ENCODE measurements around the gene ANAPC10. TPM values are rescaled to one million over a fixed set of nuclear protein-coding genes. Genes with fewer than 3 reads are reported as not detected.

Gene ANAPC10
- total RNA-seq, 1 experiment from 2014 or later: 38.9 TPM

DNA sequence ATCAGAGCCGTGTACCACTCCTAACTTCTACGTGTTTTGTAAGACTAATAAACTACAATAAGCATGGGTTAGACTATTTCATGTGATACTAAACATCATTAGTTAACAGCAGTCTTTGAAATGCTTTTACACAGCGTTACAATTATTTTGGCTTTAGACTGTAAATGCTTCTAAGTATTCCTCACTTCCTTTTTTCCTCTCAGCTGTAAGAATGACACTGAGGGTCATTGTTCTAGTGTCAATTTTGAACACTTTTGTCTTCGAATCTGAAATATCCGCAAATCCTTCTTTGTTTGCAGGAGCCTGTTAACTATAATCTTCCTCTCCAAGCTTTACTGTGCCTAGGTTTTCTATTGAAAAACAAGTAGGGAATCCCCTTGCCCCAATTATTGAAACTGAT is 1.7 kb upstream of the ANAPC10 start:
- ChIA-PET POLR2A (interaction anchor here (0.6 to 4.8 kb wide), 7 partner anchors 9 to 79 kb away, joined by 3 to 63 read pairs (median 5); partner anchors contain the start of gene OTUD4), CTCF (interaction anchor here (0.6 to 1.0 kb wide), 3 partner anchors 513 to 956 kb away, joined by 3 read pairs; no protein-coding TSS in a partner anchor)
- peaks cover 10% of the 10 kb centered on the region for H3K4me1 Mint-ChIP-seq (ENCODE audit: insufficient read depth, unreplicated experiment)
- H3K27me3 Mint-ChIP-seq (ENCODE audit: insufficient read depth, unreplicated experiment): no peaks in the 10 kb centered on the region
- TF ChIP-seq, protein P1, sequence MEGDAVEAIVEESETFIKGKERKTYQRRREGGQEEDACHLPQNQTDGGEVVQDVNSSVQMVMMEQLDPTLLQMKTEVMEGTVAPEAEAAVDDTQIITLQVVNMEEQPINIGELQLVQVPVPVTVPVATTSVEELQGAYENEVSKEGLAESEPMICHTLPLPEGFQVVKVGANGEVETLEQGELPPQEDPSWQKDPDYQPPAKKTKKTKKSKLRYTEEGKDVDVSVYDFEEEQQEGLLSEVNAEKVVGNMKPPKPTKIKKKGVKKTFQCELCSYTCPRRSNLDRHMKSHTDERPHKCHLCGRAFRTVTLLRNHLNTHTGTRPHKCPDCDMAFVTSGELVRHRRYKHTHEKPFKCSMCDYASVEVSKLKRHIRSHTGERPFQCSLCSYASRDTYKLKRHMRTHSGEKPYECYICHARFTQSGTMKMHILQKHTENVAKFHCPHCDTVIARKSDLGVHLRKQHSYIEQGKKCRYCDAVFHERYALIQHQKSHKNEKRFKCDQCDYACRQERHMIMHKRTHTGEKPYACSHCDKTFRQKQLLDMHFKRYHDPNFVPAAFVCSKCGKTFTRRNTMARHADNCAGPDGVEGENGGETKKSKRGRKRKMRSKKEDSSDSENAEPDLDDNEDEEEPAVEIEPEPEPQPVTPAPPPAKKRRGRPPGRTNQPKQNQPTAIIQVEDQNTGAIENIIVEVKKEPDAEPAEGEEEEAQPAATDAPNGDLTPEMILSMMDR (IDR thresholded peaks at IDR 0.05; ENCODE audit: unreplicated experiment): no peak
- H3K27ac Mint-ChIP-seq (ENCODE audit: low read depth, unreplicated experiment): peak overlapping the region; percentile 99
- H3K9me3 Mint-ChIP-seq (ENCODE audit: unreplicated experiment): peaks cover 8% of the 10 kb centered on the region
- BruUV-seq (replicated peaks): no TSS peak
- peak overlapping the region; percentile 94 for H3K4me3 Mint-ChIP-seq (ENCODE audit: unreplicated experiment)
- peaks cover 17% of the 10 kb centered on the region for H3K36me3 Mint-ChIP-seq (ENCODE audit: insufficient read depth, unreplicated experiment)
- DNase-seq (ENCODE audit: unreplicated experiment): peak; percentile 8
- intact Hi-C loops (cut with micrococcal nuclease): loop anchor here (10.0 kb wide), 1 partner anchor 515 kb away; the partner anchor contains the start of gene MMAA

DNA sequence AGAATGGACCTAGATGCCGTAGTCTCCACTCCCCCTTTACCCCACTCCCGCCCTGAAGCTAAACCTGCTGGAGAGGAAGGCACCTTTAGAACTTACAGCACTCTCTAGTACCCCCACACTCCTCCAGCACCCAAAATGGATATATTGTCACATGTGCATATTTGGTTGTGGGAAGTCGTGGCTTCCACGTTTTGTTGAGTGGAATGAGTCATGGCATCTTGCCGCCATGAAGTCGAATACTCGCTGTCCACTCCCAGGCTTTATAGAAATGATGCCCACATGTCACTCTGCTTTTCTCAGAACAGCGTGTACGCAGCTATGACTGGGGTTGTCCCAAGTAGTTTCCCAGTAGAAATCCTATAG is 660 bp upstream of the ANAPC10 start:
- Mint-ChIP-seq H3K27me3 (ENCODE audit: insufficient read depth, unreplicated experiment) (no peaks in the 10 kb centered on the region), H3K4me1 (ENCODE audit: insufficient read depth, unreplicated experiment) (peaks cover 10% of the 10 kb centered on the region), H3K36me3 (ENCODE audit: insufficient read depth, unreplicated experiment) (peaks cover 27% of the 10 kb centered on the region), H3K9me3 (ENCODE audit: unreplicated experiment) (peaks cover 14% of the 10 kb centered on the region), H3K4me3 (ENCODE audit: unreplicated experiment) (peak overlapping the region; percentile 94), H3K27ac (ENCODE audit: low read depth, unreplicated experiment) (peak overlapping the region; percentile 99)
- no TSS peak for BruUV-seq (replicated peaks)
- ChIA-PET POLR2A (interaction anchor here (0.8 to 4.8 kb wide), 16 partner anchors 9 to 1913 kb away, joined by 3 to 63 read pairs (median 4); partner anchors contain the start of genes OTUD4 and SMARCA5), CTCF (interaction anchor here (0.6 to 1.1 kb wide), 5 partner anchors 514 to 1585 kb away, joined by 3 to 5 read pairs (median 3); partner anchors contain the start of genes MMAA and ZNF827)
- peak; percentile 73 for DNase-seq (ENCODE audit: unreplicated experiment)
- intact Hi-C loops (cut with micrococcal nuclease): loop anchor here (10.0 kb wide), 1 partner anchor 516 kb away; the partner anchor contains the start of gene MMAA
- TF ChIP-seq, protein P1 (IDR thresholded peaks at IDR 0.05; ENCODE audit: unreplicated experiment): no peak

DNA sequence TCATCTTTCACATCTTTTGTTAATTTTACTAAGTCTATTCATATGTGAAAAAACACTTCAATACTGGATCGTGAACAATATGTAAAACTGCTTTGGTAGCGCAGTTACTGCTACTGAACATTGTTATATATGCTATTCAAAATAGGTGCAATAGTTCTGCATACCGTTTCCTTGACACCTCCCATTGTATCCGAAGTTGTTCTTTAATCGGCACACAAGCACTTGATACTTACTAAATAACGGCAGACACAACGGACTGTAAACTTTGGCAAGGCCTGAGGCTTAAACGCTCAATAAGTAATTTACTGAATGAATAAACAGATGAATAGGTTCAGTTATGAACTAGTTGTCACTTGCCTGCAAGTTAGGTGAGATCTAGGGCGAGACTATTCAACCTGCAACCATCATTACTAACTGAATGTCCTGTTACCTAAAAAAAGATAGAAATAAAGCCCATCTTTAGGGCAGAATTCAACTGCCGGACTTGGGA is 620 bp downstream of the ANAPC10 start:
- TF ChIP-seq, protein P1 (IDR thresholded peaks at IDR 0.05; ENCODE audit: unreplicated experiment): no peak
- CTCF ChIA-PET: interaction anchor here (0.8 to 2.6 kb wide), 3 partner anchors 14 to 924 kb away, joined by 3 to 8 read pairs (median 7); no protein-coding TSS in a partner anchor
- H3K4me3 Mint-ChIP-seq (ENCODE audit: unreplicated experiment): peak overlapping the region; percentile 94

DNA sequence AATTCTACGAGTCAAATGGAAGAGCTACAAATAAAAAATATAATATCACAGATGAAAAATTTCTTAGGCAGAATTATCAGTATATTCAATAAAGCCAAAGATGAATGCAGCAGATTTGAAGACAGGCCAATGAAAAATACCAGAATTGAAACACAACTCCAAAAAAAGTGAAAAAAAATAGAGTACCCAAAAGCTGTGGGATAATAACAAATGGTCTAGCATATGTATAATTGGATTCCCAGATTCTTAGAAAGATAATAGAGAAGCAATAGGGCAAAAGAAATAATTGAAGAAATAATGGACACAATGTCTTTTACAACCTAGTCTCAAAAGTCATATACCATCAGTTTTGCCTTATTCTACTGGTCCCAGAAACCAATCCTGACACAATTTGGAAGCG is 4.4 kb downstream of the ANAPC10 start:
- POLR2A ChIA-PET: interaction anchor here (1.2 kb wide), 1 partner anchor 88 kb away, joined by 3 read pairs; no protein-coding TSS in a partner anchor
- no peak overlapping the region for H3K4me3 Mint-ChIP-seq (ENCODE audit: unreplicated experiment)
- no TSS peak for BruUV-seq (replicated peaks)
- DNase-seq (ENCODE audit: unreplicated experiment): no peak
- no peaks in the 10 kb centered on the region for H3K27me3 Mint-ChIP-seq (ENCODE audit: insufficient read depth, unreplicated experiment)
- H3K36me3 Mint-ChIP-seq (ENCODE audit: insufficient read depth, unreplicated experiment): peaks cover 38% of the 10 kb centered on the region
- intact Hi-C loops (cut with micrococcal nuclease): loop anchor here (10.0 kb wide), 1 partner anchor 521 kb away; the partner anchor contains the start of gene MMAA
- peaks cover 10% of the 10 kb centered on the region for H3K4me1 Mint-ChIP-seq (ENCODE audit: insufficient read depth, unreplicated experiment)
- H3K27ac Mint-ChIP-seq (ENCODE audit: low read depth, unreplicated experiment): no peak overlapping the region
- peaks cover 20% of the 10 kb centered on the region for H3K9me3 Mint-ChIP-seq (ENCODE audit: unreplicated experiment)
- TF ChIP-seq, protein P1 (IDR thresholded peaks at IDR 0.05; ENCODE audit: unreplicated experiment): no peak
- CTCF ChIA-PET: interaction anchor here (0.5 kb wide), 2 partner anchors 19 to 725 kb away, joined by 3 to 4 read pairs; no protein-coding TSS in a partner anchor

More for the DNA sequence above, 620 bp downstream of the ANAPC10 start:
- peaks cover 10% of the 10 kb centered on the region for H3K4me1 Mint-ChIP-seq (ENCODE audit: insufficient read depth, unreplicated experiment)
- H3K27me3 Mint-ChIP-seq (ENCODE audit: insufficient read depth, unreplicated experiment): no peaks in the 10 kb centered on the region
- H3K9me3 Mint-ChIP-seq (ENCODE audit: unreplicated experiment): peaks cover 20% of the 10 kb centered on the region
- POLR2A ChIA-PET: interaction anchor here (0.5 to 4.8 kb wide), 13 partner anchors 10 to 1584 kb away, joined by 3 to 63 read pairs (median 4); partner anchors contain the start of genes OTUD4 and SMARCA5
- DNase-seq (ENCODE audit: unreplicated experiment): no peak
- intact Hi-C loops (cut with micrococcal nuclease): loop anchor here (1.0 to 10.0 kb wide), 2 partner anchors 517 to 923 kb away; partner anchors contain the start of gene MMAA
- H3K27ac Mint-ChIP-seq (ENCODE audit: low read depth, unreplicated experiment): peak overlapping the region; percentile 99
- BruUV-seq (replicated peaks): TSS peak; percentile 69
- H3K36me3 Mint-ChIP-seq (ENCODE audit: insufficient read depth, unreplicated experiment): peaks cover 33% of the 10 kb centered on the region
